ENCODE data around the gene SMARCC1.
A peak's percentile ranks its signal among the peaks of the same experiment; 100 is the strongest.

Gene SMARCC1

DNA sequence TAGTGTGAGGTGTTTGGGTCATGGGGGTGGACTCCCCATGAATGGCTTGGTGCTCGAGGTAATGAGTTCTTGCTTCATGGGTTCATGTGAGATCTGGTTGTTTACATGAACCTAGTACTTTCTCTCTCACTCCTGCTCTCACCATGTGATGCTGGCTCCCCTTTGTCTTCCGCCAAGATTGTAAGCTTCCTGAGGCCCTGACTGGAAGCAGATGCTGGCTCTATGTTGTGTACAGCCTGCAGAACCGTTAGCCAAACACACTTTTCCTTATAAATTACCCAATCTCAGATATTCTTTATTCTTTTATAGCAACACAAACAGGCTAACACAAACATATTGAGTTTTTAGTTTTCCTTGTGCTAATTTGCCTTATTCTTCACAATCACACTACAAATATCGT lies 199.9 kb downstream of the SMARCC1 start:
- no peak for DNase-seq

DNA sequence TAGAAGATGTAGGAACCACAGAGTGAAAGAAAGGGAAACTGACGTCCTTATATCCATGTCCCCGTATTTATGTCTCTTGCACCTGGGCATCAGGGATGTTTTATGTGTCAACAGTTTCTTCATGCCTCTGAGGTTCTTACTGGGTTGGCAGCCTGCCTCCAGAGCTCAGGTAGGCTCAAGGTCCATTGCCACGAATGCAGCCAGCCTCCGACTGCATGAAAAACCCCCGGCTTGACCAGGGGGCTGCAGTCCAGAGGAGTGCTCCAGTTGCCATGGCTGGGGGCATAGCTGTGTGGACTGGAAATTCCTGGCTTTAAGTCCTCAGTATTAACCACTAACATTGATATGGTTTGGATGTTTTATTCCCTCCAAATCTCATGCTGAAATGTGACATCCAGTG lies 200.3 kb downstream of the SMARCC1 start:
- DNase-seq = no peak

DNA sequence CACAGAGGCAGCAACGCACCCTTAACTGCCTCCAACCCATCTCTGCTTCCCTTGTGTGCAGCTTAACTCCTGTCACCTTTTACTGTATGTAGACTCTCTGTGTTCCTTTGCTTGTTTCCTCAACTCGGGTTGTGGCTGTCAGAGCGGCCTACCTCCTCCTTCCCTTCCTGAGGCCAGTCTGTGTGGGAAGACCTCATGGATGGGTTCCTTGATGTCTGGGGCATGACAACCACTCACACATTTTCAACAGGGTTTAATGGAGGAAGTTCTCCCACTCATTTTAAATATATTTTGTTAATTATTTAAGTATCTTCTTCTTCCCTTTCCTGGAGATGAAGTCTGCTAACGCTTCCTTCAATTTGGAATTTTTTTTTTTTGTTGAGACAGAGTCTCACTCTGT lies 201.2 kb downstream of the SMARCC1 start:
- DNase-seq = no peak

DNA sequence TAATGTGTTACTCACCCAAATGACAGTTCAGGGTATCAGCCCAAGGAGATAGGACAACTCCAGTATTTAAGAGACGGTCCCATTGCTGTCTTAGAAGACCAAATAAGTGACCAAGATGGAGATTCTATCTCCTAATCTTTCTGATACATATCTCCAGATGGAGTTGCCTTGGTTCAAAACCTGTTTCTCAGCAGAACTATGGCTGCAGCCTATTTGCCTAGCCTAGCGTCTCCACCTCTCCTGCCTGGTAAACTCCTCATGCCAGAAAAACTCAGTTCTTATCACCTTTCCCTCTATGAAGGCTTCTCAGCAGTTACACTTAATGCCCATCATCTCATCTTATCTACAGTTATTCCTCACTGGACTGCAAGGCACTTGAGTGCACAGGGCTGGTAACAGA lies 201.8 kb downstream of the SMARCC1 start:
- no peak for DNase-seq

DNA sequence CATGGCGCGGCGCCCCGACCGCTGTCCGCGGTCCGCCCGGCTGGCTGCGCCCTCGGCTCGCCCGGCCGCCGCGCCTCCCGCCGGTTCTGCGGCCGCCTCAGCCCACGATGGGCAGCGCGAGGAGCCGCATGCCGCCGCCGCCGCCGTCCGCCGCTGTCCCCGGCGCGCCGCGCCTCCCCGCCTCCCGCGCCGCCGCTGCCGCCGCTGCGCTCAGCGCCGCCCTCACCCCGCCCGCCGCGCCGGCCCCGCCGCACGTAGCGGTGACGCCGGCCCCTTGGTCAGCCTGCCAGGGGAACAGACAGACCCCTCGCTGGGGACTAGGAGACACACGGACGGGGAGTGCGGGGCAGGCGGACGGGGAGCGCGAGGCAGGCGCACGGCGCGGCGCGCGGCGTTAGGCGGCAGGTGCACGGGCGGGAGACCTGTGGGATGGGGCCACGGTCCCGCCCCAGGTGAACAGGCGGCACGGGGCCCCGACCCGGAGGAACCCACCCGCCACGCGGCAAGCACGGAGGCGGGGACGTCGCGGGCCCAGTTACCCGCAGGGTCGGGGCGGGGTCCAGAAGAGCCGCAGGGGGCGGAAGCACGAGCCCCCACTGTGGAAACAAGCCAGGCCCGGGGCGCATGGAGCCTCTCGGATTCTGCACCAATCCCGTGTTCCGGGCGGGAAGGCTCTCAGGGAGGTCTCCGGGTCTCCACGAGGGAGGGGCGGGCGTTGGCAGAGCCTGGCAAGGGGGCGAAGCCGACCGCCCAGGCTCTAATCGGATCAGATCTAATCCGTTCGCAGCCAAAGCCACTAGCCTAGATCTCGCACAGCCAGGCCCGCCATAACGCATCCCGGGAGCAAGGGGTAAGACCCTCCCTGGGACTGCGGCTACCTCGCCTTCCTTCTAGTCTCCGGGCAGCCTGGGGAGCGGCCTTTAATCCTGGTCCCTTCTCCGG lies 202.7 kb downstream of the SMARCC1 start, which contains the start of gene CSPG5:
Gene CSPG5, minus strand, starts transcription at position 175 of the 942 bp plus-strand sequence. Its CDS starts 172 bp downstream, at position 3.
- DNase-seq = peak; percentile 37

DNA sequence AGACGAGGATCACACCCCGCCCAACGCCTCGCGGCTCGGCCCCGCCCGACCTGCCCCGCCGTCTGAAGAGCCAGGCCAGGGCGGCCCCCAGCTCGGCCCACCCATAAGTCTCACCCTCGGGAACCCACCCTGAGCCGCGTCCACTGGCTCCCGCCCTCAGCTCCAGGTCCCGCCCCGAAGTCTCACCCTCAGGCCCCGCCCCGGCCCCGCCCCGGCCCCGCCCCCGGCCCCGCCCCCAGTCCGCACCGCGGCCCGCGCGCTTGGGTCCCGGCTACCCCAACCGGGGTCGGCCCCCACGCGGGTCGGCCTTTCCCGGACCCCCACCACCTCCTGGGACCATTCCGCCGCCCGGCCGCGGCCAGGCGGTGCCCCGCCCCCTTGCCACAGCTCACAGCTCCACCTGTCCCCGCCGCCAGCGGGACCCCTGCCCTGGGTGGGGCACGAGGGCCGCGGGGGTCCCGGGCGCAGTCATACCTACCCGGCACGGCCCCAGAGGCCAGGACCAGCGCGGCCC lies 203.5 kb downstream of the SMARCC1 start:
- DNase-seq = peak; percentile 73

DNA sequence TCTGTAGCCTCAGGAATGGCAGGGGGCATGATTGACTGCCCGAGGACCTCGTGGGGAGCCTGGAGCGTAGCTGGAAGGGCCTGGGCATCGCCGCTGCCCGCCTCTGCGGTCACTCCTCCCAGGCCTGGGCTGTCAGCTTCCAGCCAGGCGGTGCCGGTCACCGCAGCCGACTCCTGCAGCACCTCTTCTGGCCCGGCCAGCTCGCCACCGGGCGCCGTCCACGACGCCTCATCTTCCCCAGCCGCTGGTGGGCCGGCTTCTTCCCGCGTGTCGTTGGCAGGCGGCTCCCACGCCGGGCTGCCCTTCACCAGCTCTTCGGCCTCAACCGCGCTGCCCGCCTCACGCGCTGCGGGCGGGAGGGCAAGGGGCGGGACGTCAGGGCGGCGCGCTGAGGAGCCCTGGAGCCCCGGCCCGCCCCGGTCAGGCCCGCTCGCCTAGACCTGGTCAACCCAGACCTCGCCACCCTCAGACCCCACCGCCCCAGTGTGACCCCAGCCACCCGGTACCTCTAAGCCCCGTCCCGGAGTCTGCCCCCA lies 204.0 kb downstream of the SMARCC1 start:
- DNase-seq = no peak

DNA sequence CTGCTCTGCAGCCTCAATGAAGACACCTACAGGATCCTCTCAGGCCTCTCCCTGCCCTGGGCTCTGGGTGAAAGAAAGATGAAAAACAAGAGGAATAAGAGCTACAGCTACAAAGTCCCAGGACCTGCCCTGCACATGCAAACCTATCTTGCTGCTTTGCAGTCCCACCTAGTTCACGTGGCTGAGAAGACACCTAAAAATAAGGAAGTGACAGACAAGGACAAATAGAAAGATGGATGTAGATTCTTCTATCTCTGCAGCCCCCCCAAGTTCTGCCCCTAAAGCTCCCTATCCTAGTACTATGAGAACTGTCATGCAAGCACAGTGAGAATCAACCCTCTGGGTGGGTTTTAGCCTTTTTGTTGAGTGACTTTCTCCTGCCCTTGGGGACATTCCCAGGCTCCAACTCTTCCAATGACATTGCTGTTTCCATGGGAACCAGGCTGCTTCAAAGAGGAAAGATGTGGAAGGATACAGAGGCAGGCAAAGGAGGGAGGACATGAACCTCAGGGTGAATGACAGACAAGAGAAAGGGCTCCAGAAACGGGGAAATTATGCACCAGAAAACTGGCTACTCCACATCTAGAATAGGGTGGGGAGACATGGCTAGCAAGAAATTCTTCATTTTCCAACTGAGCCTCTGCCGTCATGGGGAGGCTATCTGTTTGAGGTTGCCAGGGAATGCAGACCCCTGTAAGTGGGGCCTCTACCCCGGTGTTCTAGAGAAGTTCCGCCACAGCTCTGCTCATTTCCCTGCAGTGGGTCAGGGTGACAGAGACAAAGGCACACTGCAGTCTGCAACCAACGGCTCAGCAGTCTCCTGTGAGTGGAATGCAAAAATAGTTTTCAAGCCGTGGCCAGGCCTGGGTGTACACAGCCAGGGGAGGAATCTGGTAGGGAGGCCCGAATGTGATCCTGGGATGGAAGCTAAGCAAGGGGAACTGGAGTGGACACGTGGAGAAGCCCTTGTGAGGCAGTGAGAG lies 208.2 kb downstream of the SMARCC1 start:
- DNase-seq = no peak

DNA sequence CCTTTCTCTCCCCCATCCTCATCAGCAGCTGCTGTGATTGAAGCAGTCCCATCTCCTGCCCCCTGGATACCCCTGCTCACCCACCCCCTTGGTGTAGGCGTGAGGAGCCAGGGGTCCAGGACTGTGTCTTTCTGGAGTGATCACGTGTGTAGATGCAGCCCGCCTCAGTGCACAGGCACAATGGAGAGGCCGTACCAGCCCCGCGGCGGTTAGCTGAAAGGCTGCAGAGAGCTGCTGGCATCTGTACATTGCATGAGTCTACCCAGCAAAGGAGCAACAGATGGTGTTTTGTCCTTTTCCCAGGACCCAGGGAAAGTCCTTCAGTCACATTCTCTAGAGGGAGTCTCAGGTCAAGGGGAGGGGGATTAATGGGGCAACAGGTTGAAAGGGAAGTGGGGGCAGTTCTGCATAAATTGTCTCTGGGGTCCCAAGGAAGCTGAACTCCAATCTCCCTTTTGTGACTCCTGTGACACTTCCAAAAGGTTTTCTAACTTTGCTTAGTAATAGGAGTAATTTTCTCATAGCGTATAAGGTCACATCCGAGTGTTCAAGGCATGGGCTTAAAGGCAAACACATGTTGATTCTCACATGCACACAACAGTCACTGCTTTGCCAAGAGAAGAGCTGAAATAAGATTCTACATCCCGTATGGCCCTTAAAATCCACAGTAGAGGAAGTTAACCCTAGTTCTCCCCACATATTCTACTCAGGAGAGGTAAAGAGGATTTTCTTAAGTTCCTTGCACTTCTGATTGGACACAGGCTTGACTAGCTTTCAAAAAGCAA lies 210.1 kb downstream of the SMARCC1 start:
- DNase-seq = no peak

DNA sequence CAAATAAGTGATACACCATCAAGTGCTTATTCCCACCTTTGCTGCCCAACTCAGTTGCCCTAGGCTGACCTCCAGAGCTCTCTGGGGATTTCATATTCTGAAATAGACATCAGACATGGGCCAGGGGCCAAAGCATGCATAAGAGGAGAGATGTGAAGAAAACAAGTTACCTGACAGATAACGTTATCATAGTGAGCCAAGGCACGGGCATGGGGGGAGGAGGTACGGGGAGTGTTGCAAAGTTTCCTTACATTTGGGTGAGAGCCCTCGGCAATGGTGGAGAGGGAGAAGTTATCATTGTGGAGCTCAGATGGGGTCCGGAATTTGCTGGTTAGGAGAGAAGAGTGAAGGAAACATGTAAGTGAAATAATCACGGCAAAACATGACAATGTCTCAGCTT lies 212.8 kb downstream of the SMARCC1 start:
- DNase-seq = no peak

DNA sequence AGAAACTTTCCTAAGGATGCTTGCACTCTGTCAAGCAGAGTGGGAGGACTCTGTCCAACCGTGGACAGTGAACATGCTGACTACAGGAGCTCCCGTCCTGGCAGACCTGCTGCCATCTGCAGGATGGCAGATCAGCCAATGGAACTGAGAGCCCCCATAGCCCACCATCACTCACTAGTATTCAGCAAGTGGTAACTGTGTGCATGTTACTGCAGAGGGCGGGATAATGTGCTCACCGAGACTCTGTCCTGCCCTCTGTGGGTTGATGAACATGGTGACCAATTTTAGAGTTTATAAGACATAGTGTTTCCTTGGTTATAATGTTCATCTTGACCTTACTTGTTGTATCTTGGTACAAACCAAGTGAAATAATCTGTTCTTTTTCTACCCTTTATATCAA lies 214.5 kb downstream of the SMARCC1 start:
- no peak for DNase-seq

DNA sequence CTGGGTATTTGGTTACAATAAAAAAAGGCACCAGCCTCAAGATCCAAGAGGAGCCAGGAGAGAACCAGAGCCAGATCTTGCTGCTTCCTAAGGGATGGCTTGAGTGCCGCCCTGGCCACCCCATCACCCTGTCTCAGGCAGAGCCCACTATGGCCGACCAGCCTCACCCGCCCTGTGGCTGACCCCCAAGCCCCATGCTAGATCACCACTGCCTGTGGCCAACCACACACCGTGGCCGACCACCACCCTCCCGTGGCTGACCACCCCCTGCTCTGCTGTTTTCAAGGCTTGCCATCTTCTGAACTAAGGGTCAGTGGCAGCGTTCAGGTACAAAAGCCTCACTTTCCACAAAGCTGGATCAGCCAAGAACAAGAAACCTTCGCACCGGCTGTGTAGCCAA lies 215.0 kb downstream of the SMARCC1 start:
- DNase-seq = no peak

DNA sequence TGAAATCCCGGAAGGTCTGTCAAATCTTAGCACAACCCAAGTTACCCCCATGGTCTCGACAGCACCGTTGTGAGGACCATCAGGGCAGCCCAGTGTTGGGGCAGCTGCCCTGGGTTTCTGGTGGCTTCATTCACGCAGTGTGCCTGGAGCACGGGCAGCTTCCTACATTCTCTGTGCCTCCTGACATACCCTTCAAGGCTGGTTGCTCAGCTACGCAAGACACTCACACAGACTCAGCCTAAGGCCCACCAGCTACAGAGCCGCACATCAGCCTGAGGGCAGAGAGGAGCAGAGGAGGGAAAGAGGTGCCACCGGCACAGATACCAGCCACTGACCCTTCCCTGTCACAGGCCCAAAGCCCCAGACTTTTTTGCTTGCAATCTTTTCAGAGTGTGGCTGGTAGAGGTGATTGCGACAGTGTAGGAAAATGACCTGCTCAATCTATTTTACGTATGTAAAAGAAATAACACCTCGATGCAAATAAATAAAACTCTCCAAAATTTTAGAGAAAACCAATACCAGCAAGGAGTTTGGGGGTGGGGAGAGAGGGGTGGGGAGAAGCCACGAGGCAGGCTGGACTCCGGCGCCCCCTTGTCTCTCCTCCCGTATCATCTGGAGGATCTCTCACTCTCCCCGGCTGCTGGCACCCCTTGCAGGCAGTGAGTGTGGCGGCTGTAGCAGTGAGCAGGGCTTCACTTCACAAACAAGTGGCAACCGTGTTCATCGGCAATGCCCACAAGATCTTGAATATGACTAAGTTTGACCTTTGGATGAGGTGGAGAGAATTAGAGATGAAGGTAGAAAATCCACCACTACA lies 215.8 kb downstream of the SMARCC1 start:
- no peak for DNase-seq

DNA sequence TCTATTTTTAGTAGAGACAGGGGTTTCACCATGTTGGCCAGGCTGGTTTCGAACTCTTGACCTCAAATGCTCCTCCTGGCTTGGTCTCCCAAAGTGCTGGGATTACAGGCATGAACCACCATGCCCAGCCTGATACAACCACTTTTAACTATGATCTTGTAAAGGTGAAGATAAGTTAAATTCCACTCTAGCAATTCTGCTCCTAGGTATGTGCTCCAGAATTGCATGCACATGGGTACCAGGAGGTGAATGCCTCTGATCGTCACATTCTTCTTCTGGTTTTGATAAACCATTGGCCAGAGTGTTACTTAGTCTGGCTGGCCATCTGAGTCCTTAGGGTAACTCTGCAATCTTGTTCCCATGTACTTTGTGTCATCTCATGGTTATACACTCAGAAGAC lies 225.3 kb downstream of the SMARCC1 start:
- DNase-seq = no peak

DNA sequence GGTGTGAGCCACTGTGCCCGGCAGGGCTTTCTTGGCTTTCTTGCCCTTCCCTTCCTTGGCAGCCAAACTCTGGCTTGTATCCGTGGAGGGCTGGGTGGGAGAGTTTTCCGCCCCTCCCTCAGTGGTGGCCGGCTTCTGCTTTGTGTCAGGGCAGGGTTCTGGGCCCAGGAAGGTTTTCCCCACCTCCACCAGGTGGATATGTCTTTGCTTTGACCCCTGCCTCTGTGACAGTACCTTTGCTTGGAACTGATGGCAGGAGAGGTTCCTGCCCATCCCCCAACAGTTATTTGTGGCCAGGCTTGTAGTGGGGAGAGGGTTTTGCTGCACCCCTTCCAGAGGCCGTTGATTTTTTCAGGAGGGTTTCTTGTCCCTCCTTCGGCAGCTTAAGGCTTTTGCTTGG lies 227.4 kb downstream of the SMARCC1 start:
- DNase-seq = no peak

DNA sequence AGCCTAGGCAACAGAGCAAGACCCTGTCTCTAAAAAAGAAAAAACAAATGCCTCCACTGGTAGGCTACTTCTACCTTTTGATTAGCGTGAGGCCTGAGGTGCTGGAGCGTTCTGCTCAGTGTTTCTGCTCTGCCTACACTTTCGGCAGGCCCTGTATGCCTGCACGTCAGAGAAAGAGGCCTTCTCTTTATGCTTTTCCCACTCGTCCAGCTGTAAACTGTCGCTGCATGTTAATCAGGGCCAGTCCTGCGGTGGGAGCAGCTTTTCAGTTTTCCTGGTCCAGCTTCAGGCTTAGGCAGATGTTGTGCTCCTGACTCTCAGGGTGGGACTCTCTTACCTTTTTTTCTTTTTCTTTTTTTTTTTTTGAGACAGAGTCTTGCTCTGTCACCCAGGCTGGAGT lies 228.3 kb downstream of the SMARCC1 start:
- no peak for DNase-seq

DNA sequence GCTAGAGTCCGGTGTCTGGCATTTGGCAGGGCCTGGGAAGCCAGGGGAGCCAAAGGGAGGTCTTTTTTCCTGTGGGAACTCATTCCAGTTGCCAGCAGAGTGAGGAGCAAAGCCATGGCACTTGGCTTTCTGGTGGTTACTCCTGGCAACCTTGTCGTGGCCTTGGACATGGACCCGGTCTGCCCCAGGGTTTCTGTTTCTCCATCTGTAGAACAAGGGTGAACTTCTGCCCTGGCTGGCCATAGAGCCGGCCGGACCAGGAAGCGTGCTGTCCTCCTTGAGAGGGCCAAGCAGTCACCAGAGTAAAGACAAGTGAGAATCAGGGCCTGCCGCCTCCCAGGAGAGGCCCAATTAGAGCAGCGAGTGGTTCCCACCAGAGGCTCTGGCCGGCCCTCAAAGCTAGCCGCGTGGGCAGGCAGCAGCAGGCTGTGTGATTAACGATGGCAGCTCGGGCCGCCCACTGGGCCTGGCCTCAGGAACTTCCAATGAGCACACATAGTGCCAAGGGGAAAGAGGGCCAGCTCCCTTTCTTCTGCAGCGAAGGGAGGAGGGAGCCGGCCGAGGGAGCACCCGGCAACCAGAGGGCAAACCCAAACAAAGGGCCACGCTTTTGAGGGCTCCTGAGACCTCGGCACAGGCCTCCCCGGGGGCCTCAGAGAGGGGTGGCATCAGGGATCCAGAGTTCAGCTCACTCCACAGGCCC lies 239.1 kb downstream of the SMARCC1 start:
- DNase-seq = no peak

DNA sequence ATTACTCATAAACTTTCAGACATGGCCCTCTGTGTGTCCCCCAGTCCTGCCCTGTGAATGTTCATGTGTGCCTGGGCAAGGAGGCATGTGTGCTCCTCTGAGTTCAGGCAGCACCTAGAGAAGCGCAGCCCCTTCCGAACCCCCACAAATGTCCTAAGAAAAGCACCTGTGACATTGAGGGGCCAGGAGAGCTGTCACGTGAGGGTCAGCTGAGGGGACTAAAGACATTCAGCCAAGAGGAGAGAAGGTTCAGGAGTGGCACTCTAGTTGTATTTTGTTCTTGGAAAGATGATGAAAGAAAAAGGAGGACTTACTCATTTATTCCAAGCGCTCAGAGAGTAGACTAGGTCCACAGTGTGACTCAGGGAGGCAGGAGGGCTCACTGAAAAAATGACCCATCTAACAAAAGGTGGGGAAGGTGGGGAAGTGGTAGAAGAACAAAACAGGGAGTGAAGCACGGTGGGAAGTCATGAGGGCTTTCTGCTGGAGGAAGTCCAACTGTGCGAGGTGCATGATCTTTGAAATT lies 240.0 kb downstream of the SMARCC1 start:
- no peak for DNase-seq

DNA sequence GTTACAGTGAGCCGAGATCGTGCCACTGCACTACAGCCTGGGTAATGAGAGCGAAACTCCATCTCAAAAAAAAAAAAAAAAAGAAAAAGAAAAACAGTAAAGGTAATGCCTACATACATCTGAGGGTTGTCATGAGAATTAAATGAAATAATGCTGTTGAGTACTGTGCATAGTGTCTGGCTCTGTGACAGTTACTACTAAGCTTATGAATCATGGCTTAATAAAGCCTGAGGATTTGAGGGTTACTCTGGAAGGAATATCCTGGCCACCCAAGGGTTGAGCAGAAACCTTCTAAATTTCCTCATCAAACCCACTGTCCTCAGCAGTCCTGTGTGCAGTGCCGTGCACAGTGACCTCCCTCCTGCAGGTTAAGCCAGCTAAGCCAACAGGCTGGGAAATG lies 241.4 kb downstream of the SMARCC1 start:
- no peak for DNase-seq

DNA sequence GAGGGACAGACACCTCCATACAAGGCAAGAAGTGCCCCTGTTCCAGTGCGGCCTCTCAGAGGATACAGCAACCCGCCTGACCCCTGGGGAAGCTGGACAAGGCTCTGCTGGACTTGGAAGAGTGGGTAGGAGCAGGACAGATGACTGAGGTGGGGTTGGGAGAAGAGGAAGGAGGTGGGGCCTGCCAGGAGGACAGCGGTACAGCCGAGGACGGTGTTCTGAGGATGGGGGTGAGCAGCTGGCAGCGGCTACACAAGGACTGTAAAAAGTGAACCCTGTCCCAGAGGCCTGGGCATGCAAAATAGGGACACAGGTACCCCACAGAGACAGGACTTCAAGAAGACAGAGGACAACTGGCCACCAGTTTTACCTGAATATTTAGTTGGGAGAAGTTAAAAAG lies 244.7 kb downstream of the SMARCC1 start:
- DNase-seq = no peak

All from hematopoietic multipotent progenitor cell treated with erythropoietin and hydrocortisone succinate and interleukin-3 and kit ligand, for 4 days (in vitro differentiated cells).